AG04449 (cell line): ENCODE results near the gene CALML6.
A peak's percentile ranks its signal among the peaks of the same experiment; 100 is the strongest.

Source experiments
- CTCF ChIA-PET: fragments of 350-600 bp; formaldehyde crosslinking; extraction: SDS; loops from one replicate; lab custom pipeline; 2021; ENCODE audit warnings: antibody characterized with exemption; lab: Yijun Ruan, JAX
- POLR2A ChIA-PET: fragments of 400-600, 350-600 bp; formaldehyde crosslinking; extraction: SDS; loops from one replicate; lab custom pipeline; 2020; ENCODE audit warnings: antibody characterized with exemption, inconsistent platforms; lab: Yijun Ruan, JAX
- DNase-seq: peaks from one replicate; pipeline ENCODE4 v3.0.0-alpha.2; 2010; ENCODE audit warnings: low read depth, low spot score
- H3K4me3 ChIP-seq: 2 replicates; pipeline ENCODE4 v1.5.1; 2011; ENCODE audit warnings: low read depth, mild to moderate bottlenecking, control low read depth, low read length
- CTCF ChIP-seq: IDR thresholded peaks from one replicate; pipeline ENCODE4 v1.5.1; 2011; ENCODE audit warnings: mild to moderate bottlenecking, moderate library complexity, low read length, control low read depth, inconsistent platforms; ENCODE audit not compliant: insufficient read depth; ENCODE audit errors: missing control alignments

Gene CALML6

GRCh38 chr1:1894354-1895059 is 20.6 kb upstream of the CALML6 start:
- DNase-seq, result no peak
- POLR2A ChIA-PET, result interaction anchor here (0.6 kb wide), 1 partner anchor 118 kb away, joined by 3 read pairs; no protein-coding TSS in a partner anchor
- CTCF ChIA-PET, result interaction anchor here (1.1 to 6.7 kb wide), 2 partner anchors 10 to 13 kb away, joined by 3 to 75 read pairs; no protein-coding TSS in a partner anchor

GRCh38 chr1:1895060-1895418 is 20.0 kb upstream of the CALML6 start:
- TF ChIP-seq CTCF, result no peak
- no peak for DNase-seq
- no peak overlapping the region for H3K4me3 ChIP-seq
- POLR2A ChIA-PET, result no interaction called here
- CTCF ChIA-PET, result interaction anchor here (1.1 to 6.7 kb wide), 2 partner anchors 10 to 13 kb away, joined by 3 to 75 read pairs; no protein-coding TSS in a partner anchor

More at GRCh38 chr1:1894354-1895059, 20.6 kb upstream of the CALML6 start:
- H3K4me3 ChIP-seq, result no peak overlapping the region
- TF ChIP-seq CTCF, result no peak

DNA sequence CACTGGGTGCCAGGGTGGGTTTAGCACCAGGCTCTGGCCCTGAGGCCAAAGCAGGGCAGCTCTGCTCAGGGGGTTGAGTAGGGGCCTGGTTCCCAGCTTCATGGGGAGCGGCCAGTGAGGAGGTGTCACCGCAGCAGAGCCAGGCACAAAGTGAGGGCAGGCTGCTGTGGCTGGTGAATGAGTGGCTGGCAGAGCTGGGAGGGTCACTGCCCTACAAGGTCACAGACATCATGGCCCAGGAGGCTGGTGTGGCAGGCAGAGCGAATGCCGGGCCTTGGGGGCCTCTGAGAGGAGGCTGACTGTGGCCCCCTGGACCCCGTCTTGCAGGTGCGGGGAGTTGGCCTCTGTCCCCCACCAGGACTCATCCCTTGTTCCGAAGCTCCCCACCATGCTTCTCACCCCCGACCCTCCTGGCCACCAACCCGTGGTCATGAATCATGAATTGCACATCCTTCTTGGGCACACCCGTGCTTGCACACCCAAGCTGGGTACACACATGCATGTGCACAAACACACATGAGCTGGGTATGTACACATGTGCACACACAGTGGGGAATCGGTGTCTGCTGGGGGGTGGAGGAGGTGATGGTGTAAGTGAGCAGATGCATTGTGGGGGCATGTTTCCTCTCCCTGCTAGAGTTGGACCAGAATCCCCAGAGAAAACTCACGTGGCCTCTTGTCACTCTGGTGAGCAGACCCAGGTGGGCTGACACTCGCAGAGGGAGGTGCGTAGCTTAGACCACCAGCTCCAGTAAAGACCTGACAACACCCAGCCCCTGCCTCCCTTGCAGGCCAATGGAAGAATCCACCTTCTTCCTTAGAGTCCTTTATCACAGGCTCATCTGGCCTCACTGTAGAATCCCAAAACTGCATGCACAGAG is 19.4 kb upstream of the CALML6 start:
- no peak for DNase-seq
- TF ChIP-seq CTCF, result no peak
- ChIA-PET CTCF (interaction anchor here (1.1 to 6.7 kb wide), 2 partner anchors 9 to 12 kb away, joined by 3 to 75 read pairs; no protein-coding TSS in a partner anchor), POLR2A (no interaction called here)
- H3K4me3 ChIP-seq, result no peak overlapping the region

GRCh38 chr1:1898246-1898933 is 16.7 kb upstream of the CALML6 start:
- H3K4me3 ChIP-seq, result no peak overlapping the region
- POLR2A ChIA-PET, result no interaction called here
- CTCF ChIA-PET, result interaction anchor here (1.3 to 6.7 kb wide), 2 partner anchors 9 to 77 kb away, joined by 3 to 75 read pairs; no protein-coding TSS in a partner anchor
- TF ChIP-seq CTCF, result no peak
- DNase-seq, result no peak

GRCh38 chr1:1899266-1899966 is 15.6 kb upstream of the CALML6 start:
- no peak for DNase-seq
- POLR2A ChIA-PET, result no interaction called here
- TF ChIP-seq CTCF, result peak; percentile 5
- CTCF ChIA-PET, result interaction anchor here (6.7 kb wide), 1 partner anchor 8 kb away, joined by 75 read pairs; no protein-coding TSS in a partner anchor
- H3K4me3 ChIP-seq, result no peak overlapping the region
